ENCODE measurements around the gene OPRD1.

The OPRD1 gene

DNA sequence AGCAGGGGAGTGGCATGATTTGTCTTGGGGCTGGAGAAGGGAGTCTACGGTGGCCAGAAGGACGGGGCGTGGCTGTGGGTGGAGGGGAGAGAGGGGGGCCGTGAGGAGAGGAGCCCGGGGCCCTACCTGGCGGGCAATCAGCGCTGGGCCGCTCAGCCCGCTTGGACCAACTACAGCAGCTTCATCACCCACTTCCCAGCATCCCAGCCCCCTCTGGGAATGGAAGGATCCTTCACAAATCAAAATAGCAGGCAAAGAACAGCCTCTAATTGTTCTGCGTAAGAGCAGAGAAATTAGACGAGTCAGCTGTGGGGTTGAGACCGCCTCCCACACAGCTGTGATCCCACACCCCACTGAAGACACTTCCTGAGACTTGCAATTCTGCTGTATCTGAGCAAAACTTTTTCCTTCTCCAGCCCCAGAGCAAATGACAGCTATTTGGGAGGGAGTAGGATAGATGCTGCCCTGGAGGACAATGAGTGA lies 43.5 kb downstream of the OPRD1 start:
- DNase-seq = no peak
- Mint-ChIP-seq H3K9me3 (no peaks in the 10 kb centered on the region), H3K36me3 (ENCODE audit: low read depth) (no peaks in the 10 kb centered on the region), H3K27me3 (ENCODE audit: low read depth, poor library complexity) (peaks cover 49% of the 10 kb centered on the region), H3K27ac (no peak overlapping the region), H3K4me3 (no peak overlapping the region), H3K4me1 (peaks cover 23% of the 10 kb centered on the region)
- TF ChIP-seq, protein P1, sequence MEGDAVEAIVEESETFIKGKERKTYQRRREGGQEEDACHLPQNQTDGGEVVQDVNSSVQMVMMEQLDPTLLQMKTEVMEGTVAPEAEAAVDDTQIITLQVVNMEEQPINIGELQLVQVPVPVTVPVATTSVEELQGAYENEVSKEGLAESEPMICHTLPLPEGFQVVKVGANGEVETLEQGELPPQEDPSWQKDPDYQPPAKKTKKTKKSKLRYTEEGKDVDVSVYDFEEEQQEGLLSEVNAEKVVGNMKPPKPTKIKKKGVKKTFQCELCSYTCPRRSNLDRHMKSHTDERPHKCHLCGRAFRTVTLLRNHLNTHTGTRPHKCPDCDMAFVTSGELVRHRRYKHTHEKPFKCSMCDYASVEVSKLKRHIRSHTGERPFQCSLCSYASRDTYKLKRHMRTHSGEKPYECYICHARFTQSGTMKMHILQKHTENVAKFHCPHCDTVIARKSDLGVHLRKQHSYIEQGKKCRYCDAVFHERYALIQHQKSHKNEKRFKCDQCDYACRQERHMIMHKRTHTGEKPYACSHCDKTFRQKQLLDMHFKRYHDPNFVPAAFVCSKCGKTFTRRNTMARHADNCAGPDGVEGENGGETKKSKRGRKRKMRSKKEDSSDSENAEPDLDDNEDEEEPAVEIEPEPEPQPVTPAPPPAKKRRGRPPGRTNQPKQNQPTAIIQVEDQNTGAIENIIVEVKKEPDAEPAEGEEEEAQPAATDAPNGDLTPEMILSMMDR (IDR thresholded peaks at IDR 0.05) = no peak

DNA sequence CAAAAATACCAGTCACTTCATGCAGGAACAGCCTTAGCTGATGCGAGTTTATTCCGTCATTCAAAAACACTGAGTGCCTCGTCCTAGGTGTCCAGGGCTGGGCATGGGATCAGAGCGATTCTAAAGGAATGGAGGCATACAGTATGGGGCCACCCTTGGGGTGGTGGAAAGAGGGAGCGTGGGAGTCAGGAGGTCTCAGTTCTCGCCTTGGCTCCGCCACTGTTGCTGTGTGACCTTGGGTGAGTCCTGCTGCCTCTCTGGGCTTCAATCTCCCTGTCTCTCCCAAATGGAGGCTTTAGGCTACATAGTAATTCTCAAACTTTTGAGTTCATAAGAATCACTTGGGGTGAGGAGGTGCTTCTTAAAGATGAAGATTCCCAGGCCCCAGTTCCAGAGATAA lies 44.0 kb downstream of the OPRD1 start:
- peaks cover 47% of the 10 kb centered on the region for H3K27me3 Mint-ChIP-seq (ENCODE audit: low read depth, poor library complexity)
- H3K36me3 Mint-ChIP-seq (ENCODE audit: low read depth) = no peaks in the 10 kb centered on the region
- no peaks in the 10 kb centered on the region for H3K9me3 Mint-ChIP-seq
- H3K27ac Mint-ChIP-seq = no peak overlapping the region
- peaks cover 27% of the 10 kb centered on the region for H3K4me1 Mint-ChIP-seq
- no peak for DNase-seq
- no peak overlapping the region for H3K4me3 Mint-ChIP-seq
- TF ChIP-seq, protein P1 (IDR thresholded peaks at IDR 0.05) = no peak

DNA sequence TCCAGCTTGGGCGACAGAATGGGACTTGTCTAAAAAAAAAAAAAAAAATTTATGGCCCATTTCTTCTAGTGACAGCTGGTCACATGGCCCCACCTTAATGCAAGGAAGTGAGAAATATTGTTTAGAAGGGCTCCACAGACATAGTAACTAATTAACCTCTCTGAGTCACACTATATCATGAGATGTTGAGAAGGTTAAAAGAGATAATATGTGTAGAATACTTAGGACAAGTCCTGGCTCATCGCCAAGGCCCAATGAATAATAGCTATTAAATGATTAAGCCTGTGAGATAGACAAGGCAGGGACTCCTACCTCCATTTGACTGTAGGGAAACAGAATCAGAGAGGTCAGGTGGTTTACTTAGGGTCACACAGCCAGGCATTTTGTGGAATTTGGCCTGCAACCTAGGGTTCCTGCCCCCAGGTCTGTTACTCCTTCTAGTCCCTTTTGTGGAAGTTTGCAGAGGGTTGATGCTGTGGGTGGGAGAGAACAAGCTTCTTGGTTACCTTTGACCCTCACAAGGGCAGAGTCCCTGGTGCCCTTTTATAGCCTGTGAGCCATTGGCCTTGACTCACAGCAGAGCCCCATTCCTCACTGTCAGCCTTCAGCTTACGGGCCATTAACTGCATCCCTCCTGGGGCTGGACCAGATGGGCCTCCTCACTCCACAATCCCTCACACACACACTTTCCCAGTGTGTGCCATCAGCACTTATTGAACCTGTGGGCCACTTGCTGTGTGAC lies 48.5 kb downstream of the OPRD1 start:
- TF ChIP-seq, protein P1 (IDR thresholded peaks at IDR 0.05) = no peak
- Mint-ChIP-seq H3K27me3 (ENCODE audit: low read depth, poor library complexity) (peaks cover 47% of the 10 kb centered on the region), H3K4me3 (no peak overlapping the region), H3K4me1 (peaks cover 43% of the 10 kb centered on the region), H3K9me3 (no peaks in the 10 kb centered on the region), H3K36me3 (ENCODE audit: low read depth) (no peaks in the 10 kb centered on the region), H3K27ac (no peak overlapping the region)
- DNase-seq = peak; percentile 53

DNA sequence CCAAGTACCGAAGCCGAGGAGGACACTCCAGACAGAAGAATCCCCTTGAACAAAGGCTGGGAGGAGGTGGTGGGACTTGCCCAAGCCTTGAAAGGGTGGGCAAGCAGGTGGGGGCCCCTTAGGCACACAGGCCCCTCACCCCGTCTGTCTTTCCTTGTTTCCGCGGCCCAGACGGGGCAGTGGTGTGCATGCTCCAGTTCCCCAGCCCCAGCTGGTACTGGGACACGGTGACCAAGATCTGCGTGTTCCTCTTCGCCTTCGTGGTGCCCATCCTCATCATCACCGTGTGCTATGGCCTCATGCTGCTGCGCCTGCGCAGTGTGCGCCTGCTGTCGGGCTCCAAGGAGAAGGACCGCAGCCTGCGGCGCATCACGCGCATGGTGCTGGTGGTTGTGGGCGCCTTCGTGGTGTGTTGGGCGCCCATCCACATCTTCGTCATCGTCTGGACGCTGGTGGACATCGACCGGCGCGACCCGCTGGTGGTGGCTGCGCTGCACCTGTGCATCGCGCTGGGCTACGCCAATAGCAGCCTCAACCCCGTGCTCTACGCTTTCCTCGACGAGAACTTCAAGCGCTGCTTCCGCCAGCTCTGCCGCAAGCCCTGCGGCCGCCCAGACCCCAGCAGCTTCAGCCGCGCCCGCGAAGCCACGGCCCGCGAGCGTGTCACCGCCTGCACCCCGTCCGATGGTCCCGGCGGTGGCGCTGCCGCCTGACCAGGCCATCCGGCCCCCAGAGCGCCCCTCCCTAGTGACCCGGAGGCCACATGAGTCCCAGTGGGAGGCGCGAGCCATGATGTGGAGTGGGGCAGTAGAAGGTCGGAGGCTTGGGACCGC lies 50.8 kb downstream of the OPRD1 start:
- Mint-ChIP-seq H3K27ac (no peak overlapping the region), H3K9me3 (no peaks in the 10 kb centered on the region), H3K27me3 (ENCODE audit: low read depth, poor library complexity) (peaks cover 53% of the 10 kb centered on the region), H3K36me3 (ENCODE audit: low read depth) (no peaks in the 10 kb centered on the region), H3K4me1 (peaks cover 45% of the 10 kb centered on the region), H3K4me3 (no peak overlapping the region)
- DNase-seq = no peak
- TF ChIP-seq, protein P1 (IDR thresholded peaks at IDR 0.05) = no peak

DNA sequence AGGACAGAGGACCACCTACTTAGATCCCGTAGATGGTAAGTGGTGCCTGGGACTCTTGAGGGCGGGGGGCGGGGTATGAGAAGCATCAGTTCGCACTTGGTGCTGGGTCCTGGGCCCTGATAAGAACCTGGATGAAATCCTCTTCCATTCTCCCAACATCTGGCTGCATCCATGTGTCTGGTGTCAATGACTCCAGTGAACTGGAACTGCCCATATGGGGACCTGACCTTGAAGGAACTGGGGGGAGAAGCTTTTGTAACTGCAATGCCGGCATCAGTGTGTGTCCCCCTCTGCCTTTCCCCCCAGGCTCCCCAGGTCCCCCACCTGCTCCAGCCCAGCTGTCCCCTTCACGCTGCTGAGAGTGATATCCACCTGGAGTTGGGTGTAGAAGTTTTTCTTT lies 52.7 kb downstream of the OPRD1 start:
- no peaks in the 10 kb centered on the region for H3K36me3 Mint-ChIP-seq (ENCODE audit: low read depth)
- H3K4me1 Mint-ChIP-seq = peaks cover 39% of the 10 kb centered on the region
- no peak overlapping the region for H3K4me3 Mint-ChIP-seq
- H3K27ac Mint-ChIP-seq = no peak overlapping the region
- H3K27me3 Mint-ChIP-seq (ENCODE audit: low read depth, poor library complexity) = peaks cover 57% of the 10 kb centered on the region
- DNase-seq = no peak
- TF ChIP-seq, protein P1 (IDR thresholded peaks at IDR 0.05) = no peak
- H3K9me3 Mint-ChIP-seq = no peaks in the 10 kb centered on the region
